HG02870 (cell line): Measurements from ENCODE around the gene MUC5B.

ENCODE experiments used
- ATAC-seq: cut with Tn5 transposase; IDR thresholded peaks from one replicate; pipeline ENCODE4 v1.9.1; 2021; ENCODE audit warnings: mild to moderate bottlenecking, moderate library complexity; ENCODE audit not compliant: unreplicated experiment

The MUC5B gene

DNA sequence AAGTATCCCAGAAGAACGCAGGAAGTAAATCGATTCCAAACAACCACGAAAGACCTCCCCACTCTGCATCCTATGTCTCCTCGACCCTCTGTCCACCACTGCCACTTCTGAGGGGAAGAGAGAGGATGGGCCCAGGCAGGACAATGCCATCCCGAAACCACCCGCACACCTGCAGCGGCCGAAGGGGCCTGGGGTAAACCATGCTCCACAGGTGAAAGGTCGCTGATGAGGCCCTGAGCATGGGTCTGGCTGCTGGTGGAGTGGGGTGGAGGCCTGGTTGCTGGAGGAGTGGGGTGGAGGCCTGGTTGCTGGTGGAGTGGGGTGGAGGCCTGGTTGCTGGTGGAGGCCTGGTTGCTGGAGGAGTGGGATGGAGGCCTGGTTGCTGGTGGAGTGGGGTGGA, 73.4 kb downstream of the MUC5B start:
- no peak for ATAC-seq

DNA sequence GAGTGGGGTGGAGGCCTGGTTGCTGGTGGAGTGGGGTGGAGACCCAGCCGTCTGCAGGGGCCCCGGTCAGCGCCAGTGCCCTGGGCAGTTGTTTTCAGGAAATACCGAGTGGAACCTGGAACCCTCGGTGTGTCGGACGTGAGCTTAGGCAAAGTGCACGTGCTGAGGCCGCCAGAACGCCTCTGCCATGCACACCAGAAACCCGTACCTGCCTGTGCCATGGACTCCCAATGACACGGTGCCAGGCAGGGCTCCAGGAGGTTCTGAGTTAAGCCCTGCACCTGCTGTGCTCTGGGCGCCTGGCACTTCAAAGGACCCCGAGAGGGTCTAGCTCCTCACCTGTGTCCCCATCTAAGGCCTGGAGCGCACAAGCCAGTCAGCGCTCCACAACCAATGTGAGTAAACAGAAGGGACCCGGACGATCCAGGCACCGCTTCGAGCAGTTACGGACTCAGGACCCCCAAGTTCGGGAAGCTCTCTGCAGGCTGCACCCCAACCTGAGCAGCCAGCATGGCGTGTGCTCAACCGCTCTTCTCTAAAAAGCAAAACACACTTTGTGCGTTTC, 74.2 kb downstream of the MUC5B start:
- ATAC-seq = no peak

DNA sequence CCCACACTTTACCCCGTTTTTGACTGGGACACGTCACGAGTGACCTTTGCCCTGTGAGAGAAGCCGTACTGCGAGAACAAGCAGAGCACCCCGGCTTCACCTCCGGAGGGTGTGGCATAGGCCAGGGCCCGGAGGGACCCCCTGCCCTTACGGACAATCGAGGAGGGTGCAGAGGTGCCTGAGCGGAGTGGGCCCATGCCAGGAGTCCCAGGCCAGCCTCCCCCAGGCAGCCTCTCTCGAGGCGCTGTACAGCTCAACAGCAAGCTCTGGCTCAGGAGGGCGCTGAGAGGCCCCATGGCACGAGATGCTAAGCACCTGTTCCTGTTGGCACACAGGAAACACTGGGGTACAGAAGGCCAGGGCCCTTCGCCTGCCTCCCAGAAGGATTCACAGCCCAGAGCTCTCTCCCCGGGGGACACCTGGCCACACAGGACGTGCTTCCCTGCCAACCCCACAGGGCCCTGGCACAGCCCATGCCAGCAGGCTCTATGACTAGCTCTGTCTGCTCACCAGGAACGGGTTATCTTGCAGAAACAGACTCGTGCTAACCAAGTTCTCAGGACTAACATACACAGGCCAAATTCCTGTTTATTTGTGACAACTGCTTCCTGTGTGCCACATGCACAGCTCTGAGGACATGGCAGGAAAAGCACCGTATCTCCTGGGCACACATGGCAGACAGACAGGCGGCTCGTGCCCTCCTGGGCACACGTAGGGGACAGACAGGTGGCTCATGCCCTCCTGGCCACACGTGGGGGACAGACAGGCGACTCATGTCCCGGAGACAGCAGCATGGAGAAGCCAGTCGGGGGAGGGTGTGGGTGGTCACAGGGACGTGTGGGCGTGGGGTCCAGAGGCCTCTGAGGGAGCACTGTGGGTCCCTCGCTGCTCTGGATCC, 75.0 kb downstream of the MUC5B start:
- no peak for ATAC-seq

DNA sequence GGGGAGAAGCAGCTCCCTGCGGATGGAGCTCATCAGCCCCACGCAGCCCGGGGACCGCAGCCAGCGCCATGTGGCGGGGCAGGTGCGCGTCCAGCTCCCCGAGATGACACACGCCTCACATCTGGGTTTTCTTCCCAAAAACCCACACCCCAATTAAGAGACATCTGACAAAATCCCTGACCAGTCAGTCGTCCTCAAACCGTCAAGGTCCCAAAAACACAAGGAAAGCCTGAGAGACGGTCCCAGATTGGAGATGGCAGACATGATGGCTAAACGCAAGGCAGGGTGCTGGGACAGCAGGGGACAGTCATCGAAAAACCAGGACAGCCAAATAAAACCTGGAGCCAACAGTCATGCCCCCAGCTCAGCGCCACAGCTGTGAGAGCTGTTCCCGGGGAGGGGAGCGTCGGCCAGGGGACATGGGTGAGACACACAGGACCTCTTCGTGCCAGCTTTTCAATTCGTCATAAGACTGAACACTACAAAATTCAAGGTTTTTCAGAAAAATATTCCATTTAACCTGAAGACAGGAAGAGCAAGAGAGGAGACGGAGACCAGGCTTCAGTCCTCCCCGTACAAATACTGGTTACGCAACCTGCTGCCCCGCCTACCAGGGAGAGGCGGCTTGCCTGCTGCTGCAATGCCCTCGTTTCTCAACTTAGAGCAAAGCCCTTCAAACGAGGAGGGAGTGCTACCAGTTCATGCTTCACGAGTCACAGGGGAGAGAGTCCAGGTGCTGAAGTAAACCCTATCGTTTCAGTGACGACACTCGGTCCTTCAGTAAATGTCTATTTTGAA, 76.0 kb downstream of the MUC5B start:
- ATAC-seq = no peak

DNA sequence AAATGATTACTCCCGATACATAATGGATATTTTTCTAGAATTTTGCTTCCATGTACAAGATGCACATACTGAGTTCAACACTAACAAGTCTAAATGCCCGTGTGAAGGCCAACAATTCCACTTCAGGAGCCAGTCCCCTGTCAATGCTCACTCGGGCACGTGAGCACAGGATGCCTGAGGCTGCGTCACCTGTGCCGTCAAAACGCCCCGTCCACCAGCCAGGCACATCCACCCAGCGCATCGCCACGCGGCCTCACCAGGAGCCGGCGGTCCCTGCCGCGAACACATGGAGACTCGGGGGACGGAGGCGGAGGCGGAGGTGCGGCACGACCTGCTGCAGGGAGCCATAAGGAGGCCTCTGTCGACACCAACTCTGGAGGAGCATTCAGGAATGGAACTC, 76.8 kb downstream of the MUC5B start:
- ATAC-seq = no peak

DNA sequence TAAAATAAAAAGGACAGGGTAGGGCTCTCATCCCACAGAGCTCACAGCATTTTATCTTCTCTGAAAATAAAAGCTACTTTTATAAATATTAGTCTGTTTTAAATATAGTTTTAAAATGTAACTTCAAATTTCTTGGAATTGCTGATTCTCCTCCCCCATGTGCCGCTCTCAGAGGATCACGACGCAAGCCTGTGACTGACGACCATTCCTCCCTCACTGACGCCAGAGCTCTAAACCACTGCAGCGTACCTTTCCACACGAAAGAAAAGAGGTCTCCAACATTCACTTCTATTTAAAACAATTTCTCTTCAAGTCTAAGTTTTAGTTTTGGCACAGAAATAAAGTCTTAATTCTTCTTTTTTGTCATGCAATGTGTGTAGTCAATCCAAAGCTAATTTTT, 77.3 kb downstream of the MUC5B start:
- no peak for ATAC-seq

DNA sequence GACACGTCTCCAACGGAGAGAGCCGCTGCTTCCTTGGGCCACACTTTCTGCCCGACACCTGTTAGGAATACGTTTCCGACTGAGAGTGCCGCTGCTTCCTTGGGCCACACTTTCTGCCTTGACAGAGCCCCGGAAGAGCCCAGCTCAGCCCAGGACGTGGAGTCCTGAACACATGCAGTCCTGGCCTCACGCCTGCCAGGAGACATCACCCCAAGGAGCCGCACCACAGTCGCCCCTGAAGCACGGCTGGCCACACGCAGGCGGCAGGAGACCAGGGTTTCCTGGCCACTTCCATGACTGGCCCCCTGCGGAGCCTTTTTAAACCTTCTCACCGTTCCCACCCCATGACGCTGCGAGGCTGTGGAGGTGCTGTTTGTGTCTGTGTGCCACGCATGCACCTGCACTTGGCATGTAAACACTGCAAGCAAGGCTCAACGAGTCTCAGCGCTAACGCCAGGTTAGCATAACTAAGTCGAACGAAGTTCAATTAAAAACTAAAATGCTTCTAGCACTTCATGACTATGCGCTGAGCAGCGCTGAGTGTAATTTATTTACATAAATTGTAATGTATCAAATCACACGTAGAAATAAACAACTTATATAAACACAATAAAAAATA, 77.8 kb downstream of the MUC5B start:
- no peak for ATAC-seq

DNA sequence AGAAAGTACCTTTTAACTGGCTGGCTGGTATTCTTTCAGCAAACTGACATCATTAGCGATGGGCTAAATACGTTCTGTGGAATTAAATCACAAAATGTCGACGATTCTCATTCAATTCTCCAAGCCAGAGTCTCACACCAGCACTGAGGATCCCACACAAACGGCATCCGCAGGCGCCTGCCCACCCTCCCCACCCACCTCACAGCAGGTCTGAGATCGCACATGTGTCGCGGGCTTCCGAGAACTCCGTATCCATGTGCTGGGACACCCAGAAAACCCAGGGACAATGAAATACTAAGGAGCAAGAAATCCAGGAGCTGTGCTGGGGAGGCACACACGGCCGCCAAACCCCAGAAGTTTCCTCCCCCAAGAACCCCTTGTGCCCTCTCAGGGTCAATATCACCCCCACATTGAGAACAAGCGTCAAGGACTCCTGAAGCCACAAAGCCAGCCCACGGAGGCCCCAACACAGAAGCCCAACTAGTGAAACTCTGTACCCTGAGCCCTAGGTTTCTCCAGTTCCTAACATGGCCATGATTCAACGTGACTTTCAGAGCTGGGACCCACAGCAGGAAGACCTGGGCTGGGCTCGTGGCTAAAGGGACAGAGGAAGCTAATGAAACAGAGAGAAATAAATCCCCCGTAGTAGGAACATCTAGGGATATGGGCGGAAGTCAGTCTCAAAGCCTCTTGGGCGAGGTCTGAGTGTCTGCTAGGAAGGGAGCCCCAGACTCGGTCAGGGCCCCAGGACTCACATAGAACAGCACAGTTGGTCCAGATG, 78.5 kb downstream of the MUC5B start:
- ATAC-seq = no peak

DNA sequence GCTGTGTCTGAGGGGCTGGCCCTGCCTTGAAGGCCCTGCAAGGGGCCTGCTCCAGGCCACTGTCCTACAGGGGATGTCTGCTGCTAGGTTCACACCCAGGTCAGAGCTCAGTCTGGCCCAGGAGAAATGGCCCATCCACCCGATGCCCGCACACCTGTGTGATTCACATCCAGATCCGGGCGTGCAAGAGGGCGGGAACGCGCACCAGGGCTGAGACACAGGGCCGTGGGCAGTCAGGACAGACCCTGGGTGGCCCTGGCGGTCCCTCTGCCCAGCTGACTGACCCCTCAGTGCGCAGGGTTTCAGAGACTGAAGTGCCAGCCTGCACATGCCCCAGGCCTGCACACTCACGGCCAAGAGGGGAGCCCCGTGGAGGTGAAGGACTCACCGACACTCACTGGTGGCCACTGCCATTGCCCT, 79.2 kb downstream of the MUC5B start:
- no peak for ATAC-seq

DNA sequence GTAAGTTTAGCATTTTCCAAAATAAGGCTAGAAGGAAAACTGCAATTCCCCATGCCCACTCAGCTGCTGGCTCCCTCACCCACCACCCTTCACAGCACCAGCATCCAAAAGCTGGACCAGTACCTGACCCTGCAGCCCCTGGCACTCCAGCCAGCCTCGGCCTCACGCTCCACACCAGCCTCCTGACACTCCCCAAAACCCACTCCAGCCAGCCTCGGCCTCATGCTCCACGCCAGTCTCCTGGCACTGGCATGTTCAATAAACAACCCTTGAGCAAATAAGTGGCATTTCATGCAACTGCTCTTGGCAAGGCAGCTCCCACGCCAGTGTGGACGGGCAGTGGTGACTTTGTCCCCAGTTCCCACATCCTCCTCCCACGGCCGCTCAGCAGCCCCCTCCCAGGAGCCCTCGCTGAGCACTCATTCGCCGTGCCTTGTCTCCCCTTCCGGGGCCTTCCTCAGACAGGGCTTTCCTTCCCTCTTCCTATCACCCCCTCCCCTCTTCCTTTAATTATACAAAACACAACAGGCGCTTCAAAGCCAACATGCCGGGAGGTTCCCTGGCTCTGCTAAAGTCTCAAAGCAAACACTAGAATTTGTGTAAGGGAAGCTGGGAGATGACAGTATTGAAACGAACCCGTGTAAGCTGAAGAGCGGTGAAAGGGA, 79.7 kb downstream of the MUC5B start:
- ATAC-seq = no peak

DNA sequence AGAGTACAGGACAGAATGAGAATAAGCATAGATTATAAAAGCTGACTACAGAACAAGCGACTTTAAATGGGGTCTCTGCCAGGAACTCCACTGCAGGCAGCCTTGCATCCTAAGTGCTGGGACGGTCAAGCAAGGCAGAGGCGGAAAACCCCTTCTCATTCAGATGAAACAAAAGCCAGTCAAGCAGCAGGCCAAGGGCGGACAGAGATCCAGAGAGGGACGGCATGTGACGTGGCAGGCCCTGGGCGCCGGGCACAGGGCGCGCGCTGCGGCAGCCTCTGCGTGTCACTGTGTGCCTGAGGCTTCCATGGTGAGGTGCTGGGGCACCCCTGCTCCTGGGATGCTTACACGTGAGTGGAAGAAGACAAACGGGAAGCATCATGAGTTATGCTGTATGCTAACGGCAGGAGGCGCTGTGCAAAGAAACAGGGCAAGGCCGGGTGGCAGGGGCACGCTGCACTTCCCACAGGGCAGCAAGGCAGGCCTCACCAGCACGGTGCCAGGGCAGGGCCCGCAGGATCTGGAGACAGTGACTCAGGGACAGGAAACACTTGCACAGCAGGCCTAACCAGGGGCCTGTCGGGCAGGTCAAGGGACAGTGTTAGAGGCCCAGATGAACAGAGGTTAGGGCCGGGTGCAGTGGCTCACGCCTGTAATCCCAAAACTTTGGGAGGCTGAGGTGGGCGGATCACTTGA, 80.4 kb downstream of the MUC5B start:
- ATAC-seq = no peak

DNA sequence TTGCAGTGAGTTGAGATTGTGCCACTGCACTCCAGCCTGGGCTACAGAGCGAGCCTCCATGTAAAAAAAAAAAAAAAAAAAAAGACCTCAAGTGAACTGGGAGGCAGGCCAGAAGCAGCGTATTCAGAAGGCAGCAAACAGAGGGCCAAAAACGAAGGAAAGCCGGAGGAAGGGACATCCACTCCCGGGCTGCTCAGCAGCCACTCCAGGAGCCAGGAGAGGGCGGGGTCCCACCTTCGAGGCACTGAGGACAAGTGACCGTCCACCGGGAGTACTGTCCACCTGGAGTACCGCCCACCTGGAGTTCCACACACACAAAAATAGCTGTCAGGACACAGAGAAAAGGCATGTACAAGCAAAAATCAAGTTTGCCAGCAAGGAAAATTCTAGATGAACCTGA, 81.1 kb downstream of the MUC5B start:
- no peak for ATAC-seq

DNA sequence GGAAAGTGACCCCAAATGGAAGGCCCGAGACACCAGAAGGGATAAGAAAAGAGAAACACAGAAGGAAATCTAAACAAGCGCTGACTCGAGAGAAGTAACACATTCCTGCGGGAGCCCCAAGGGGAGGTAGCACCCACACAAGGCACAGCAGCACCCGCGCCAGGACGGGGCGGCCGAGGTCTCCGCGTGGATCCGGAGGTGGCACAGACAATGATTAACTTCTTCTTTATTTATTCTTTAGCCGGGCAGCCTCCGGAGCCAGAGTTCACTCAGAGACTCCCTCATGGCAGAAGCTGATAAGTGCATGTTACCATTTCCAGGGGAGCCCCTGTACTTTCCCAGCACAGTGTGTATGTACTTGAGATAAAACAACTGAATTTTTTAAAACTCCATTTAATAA, 81.5 kb downstream of the MUC5B start:
- no peak for ATAC-seq

DNA sequence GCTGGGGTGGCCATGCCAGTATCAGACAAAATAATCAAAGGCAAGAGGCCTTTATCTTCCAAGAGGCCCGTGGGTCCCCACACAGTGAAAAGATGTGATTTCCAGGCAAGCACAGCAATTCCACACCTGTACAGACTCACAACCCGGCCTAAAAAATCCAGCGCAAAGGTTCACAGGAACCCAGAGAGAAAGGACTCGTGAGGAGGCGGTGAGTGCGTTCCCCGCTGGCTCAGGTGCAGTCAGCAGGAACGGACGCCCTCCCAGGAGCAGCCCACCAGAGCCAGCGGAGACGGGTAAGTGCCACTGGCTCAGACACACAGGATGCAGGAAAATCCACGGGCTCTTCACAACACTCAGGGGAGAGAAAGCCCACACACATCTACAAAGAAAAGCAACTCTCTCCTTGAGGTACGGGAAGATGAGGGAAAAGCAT, 82.2 kb downstream of the MUC5B start:
- ATAC-seq = no peak

DNA sequence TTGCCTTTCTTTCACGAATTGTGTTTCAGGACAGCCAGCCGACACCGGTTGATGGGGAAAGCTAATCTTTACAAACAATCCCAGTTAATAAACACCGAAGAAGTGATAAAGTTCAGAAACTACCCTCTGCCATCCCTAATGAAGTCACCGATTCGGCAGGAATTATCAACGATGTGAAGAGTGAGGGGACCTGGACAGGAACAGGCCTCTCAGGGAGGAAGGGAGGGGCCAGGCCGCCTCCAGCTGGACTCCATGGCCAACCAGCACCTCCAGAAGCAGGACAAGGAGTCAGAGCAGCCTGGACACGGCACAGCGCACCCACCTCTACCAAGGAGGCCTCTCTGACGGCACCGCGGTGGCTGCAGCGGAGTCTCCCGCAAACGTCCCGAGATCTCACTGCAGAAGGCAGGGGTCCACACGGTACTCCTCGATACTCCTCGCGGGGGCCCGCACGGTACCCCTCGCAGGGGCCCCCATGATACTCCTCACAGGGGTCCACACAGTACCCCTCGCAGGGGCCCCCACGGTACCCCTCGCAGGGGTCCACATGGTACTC, 82.7 kb downstream of the MUC5B start:
- no peak for ATAC-seq

DNA sequence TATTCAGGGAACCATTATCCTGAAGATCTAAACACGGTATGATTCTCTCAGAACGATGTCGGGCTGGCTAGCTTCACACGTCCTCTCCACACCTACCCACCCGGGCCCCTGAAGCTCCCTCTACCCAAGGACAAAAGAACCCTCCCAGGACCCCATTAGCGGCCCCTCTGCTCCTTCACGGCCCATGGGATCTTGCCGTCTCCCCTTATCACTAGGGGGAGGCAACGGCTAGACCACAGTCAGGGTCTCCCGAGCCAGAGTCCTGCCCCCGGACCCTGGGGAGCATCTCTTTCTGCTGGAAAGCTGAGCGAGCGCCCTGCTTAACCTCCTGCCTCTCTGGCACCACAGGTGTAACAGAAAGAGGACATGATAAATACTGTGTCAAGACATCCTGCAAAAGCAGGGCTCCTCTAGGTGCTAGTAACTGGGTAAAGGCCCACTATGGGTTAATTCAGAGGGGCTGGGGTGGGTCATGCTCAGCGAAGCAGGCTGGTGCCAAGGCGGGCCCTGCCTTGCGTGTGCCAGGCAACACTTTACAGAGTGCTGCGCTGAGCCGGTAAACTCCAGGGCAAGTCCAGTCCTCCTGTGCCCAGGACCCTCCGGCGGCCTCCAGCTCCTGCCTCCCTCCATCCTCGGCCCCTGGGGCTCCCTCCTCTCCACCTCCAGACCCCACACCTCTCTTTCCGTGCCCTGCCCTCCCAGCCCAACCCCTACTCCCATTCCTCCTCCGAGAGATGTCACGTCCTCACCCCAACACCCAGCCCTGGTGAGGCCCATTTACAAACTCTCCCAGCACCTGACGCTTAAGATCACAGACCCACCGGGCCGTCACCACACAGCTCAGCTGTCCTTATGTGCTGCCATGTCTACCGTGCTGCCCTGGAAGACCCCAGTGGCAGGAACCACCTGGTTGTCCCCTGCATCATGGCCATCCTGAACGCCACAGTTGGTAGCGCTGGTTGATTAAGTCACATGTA, 83.6 kb downstream of the MUC5B start:
- ATAC-seq = no peak

DNA sequence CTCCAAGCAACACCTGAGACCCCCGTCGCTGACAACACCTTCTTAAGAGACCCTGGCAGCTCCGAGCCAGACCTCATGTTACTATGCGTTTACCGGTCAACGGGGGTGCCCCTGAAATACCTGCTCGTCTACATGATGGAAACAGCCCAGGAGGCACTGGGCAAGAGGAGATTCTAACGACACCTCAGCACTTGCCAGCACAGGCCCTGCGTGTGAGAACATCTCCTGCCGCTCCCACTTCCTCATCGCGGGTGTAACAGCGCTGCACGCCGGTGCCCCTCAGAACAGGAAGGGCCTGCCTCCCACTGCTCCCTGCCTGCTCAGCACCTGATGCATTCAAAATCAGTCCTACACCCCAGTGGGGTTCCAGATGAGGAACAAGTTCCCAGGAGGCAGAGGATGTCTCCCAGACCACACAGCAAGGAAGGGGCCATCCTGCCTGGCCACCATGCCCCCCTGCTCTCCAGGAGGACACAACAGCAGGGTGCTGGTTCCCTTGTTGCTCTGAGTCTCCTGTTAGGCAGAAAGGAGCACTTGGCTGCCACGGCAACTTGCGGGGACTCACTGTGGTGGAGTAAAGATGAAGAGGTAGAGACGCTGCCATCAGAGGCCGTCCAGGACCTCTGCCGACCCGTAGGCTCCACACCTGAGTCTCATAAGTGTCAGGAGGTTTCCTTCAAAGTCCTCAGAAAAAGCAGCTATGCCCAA, 84.5 kb downstream of the MUC5B start:
- no peak for ATAC-seq
